ENCODE measurements around the gene LDB2.

Gene LDB2

GRCh38 chr4:16909281-16909680, 10.8 kb upstream of the LDB2 start:
- FAIRE-seq (no peak), DNase-seq (ENCODE audit: insufficient read length) (no peak)
- TF ChIP-seq POLR2A (IDR thresholded peaks at IDR 0.05; ENCODE audit: low read depth, low read length) (no peak), POLR2AphosphoS5 (IDR thresholded peaks at IDR 0.05; ENCODE audit: low read depth, low read length) (no peak), TAF1 (IDR thresholded peaks at IDR 0.05; ENCODE audit: borderline replicate concordance, low read depth, low read length) (no peak)

DNA sequence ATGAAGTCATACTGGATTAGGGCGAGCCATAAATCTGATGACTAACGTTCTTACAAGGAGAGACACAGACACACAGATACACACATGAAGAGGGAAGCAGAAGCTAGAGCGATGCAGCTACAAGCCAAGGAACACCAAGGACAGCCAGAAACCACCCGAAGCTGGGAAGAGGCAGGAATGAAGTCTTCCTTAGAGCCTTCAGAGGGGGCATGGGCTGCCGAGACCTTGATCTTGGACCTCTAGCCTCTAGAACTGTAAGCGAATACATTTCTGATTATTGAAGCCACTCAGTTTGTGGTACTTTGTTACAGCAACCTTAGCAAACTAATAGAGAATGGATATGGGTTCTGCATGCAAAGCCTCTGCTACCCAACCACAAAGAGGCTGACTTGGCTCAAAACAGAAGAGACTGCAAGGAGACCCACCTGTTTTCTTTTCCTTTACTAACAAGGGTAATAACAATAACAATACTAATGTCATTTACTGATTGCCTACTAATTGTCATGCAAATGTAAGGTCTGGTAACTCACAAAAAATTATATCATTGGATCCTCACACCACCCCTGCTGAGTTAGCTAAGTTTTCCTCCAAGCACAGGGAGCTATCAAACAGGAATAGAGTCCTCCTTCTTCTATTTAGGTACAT, 10.1 kb upstream of the LDB2 start:
- no peak for FAIRE-seq
- TF ChIP-seq POLR2A (IDR thresholded peaks at IDR 0.05; ENCODE audit: low read depth, low read length) (no peak), TAF1 (IDR thresholded peaks at IDR 0.05; ENCODE audit: borderline replicate concordance, low read depth, low read length) (no peak), POLR2AphosphoS5 (IDR thresholded peaks at IDR 0.05; ENCODE audit: low read depth, low read length) (no peak)
- DNase-seq (ENCODE audit: insufficient read length) = no peak

- TF ChIP-seq POLR2AphosphoS5 (IDR thresholded peaks at IDR 0.05; ENCODE audit: low read depth, low read length) (no peak), POLR2A (IDR thresholded peaks at IDR 0.05; ENCODE audit: low read depth, low read length) (no peak), TAF1 (IDR thresholded peaks at IDR 0.05; ENCODE audit: borderline replicate concordance, low read depth, low read length) (no peak)
- FAIRE-seq (no peak), DNase-seq (ENCODE audit: insufficient read length) (no peak)
These were observed 1.9 kb upstream of the LDB2 start for GRCh38 chr4:16900325-16900724.

DNA sequence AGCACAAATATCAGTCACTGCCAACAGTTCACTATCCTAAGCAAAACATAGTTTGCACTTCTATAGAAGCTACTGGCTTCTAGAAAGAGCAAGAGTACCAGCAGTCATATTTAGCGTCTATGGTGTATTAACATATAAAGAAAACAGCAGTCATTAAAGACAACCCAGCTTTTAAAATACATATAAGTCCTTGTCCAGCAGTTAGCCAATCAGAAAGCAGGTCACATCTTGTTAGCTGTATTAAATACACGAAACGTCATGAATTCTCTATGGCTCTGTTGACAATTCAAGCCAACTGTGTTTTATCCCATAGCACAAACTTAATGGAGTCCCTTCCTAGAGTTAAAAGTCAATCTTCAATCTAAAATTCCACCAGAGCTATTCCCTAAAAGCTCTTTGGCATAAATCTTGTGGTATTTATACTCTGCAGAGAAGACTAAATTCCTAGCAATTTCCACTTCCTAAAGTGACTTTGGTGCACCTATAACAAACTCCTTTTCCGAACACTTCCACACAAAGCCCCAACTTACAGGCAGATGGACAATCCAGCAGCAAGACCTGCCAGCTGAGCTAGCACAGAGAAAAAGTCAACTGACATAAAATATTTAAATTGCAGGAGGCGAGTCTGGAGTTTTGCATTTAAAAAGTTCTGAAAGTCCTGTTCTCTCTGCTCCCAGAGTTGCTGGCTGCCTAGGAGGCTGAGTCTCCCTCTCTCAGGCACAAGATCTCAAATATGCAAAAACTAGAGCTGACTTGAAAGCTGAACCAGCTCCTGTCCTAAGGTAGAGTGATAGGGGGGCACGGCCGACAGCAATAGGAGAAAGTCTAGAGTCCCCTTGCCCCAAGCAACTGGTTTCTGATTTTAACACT, 1.3 kb downstream of the LDB2 start:
- no peak for TF ChIP-seq POLR2A (IDR thresholded peaks at IDR 0.05; ENCODE audit: low read depth, low read length)
- TF ChIP-seq POLR2AphosphoS5 (IDR thresholded peaks at IDR 0.05; ENCODE audit: low read depth, low read length) = no peak
- TF ChIP-seq TAF1 (IDR thresholded peaks at IDR 0.05; ENCODE audit: borderline replicate concordance, low read depth, low read length) = no peak
- DNase-seq (ENCODE audit: insufficient read length) (no peak), FAIRE-seq (no peak)

DNA sequence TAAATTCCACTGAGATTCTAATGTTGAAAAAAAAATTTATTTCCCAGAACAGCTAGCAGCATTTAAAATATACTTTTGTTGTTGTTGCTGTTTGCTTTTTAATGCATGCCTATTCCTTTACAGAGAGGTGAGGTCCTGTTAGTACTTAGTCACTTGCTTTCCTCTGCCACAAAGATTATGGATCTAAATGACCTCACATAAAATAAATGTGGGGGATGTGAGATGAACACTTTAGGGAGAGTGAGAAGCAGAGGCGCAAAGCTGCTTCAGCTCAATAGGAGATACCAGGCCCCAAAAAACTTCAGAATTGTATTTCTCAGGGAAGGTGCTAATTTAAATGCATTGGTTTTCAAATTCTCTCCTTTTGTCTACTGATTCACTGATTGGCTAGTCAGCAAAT, 4.0 kb downstream of the LDB2 start:
- no peak for DNase-seq (ENCODE audit: insufficient read length)
- TF ChIP-seq POLR2AphosphoS5 (IDR thresholded peaks at IDR 0.05; ENCODE audit: low read depth, low read length) (no peak), TAF1 (IDR thresholded peaks at IDR 0.05; ENCODE audit: borderline replicate concordance, low read depth, low read length) (no peak), POLR2A (IDR thresholded peaks at IDR 0.05; ENCODE audit: low read depth, low read length) (no peak)
- FAIRE-seq = no peak

GRCh38 chr4:16893141-16893651, 5.2 kb downstream of the LDB2 start:
- FAIRE-seq (no peak), DNase-seq (ENCODE audit: insufficient read length) (no peak)
- no peak for TF ChIP-seq TAF1 (IDR thresholded peaks at IDR 0.05; ENCODE audit: borderline replicate concordance, low read depth, low read length)
- no peak for TF ChIP-seq POLR2AphosphoS5 (IDR thresholded peaks at IDR 0.05; ENCODE audit: low read depth, low read length)
- no peak for TF ChIP-seq POLR2A (IDR thresholded peaks at IDR 0.05; ENCODE audit: low read depth, low read length)

GRCh38 chr4:16890651-16891050, 7.8 kb downstream of the LDB2 start:
- FAIRE-seq = no peak
- DNase-seq (ENCODE audit: insufficient read length) = no peak
- TF ChIP-seq POLR2A (IDR thresholded peaks at IDR 0.05; ENCODE audit: low read depth, low read length) = no peak
- TF ChIP-seq TAF1 (IDR thresholded peaks at IDR 0.05; ENCODE audit: borderline replicate concordance, low read depth, low read length) = no peak
- no peak for TF ChIP-seq POLR2AphosphoS5 (IDR thresholded peaks at IDR 0.05; ENCODE audit: low read depth, low read length)

GRCh38 chr4:16889945-16890344, 8.5 kb downstream of the LDB2 start:
- TF ChIP-seq POLR2AphosphoS5 (IDR thresholded peaks at IDR 0.05; ENCODE audit: low read depth, low read length) (no peak), TAF1 (IDR thresholded peaks at IDR 0.05; ENCODE audit: borderline replicate concordance, low read depth, low read length) (no peak), POLR2A (IDR thresholded peaks at IDR 0.05; ENCODE audit: low read depth, low read length) (no peak)

GRCh38 chr4:16887887-16888286, 10.6 kb downstream of the LDB2 start:
- DNase-seq (ENCODE audit: insufficient read length) (no peak), FAIRE-seq (no peak)
- TF ChIP-seq POLR2A (IDR thresholded peaks at IDR 0.05; ENCODE audit: low read depth, low read length) = no peak
- TF ChIP-seq POLR2AphosphoS5 (IDR thresholded peaks at IDR 0.05; ENCODE audit: low read depth, low read length) = no peak
- no peak for TF ChIP-seq TAF1 (IDR thresholded peaks at IDR 0.05; ENCODE audit: borderline replicate concordance, low read depth, low read length)

More at GRCh38 chr4:16889945-16890344, 8.5 kb downstream of the LDB2 start:
- DNase-seq (ENCODE audit: insufficient read length) (no peak), FAIRE-seq (no peak)

DNA sequence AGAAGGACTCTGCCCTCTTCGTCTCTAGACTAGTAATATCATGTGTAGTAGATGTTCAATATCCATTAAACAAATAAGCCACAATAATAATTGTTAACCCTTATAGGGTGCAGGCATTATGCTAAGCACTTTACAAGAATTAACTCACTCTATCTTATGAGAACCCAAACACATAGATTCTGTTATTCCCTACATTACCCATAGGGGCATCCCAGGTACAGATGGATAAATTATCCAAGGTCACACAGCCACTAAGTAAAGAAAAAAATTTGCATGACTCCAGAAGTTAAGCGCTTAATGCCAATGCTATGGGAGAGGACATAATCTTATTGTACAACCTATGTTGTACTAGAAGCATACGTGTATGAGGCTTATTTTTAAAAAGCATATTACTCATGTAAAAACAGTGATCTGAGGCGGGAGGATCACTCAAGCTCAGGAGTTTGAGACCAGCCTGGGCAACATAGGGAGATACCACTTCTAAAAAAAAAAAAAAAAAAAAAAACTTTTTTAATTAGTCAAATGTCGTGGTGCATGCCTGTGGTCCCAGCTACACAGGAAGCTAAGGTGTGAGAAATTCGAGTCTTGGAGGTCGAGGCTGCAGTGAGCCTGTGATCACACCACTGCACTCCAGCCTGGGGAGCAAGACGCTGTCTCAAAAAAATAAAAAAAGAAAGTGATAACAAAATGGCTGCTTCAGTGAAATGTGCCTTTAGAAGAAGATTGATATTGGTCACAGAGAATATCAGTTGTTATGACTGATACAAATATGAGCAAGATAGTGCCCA, 13.6 kb downstream of the LDB2 start:
- FAIRE-seq = no peak
- DNase-seq (ENCODE audit: insufficient read length) = no peak
- TF ChIP-seq POLR2AphosphoS5 (IDR thresholded peaks at IDR 0.05; ENCODE audit: low read depth, low read length) = no peak

- FAIRE-seq (no peak), DNase-seq (ENCODE audit: insufficient read length) (no peak)
- TF ChIP-seq TAF1 (IDR thresholded peaks at IDR 0.05; ENCODE audit: borderline replicate concordance, low read depth, low read length) (no peak), POLR2A (IDR thresholded peaks at IDR 0.05; ENCODE audit: low read depth, low read length) (no peak), POLR2AphosphoS5 (IDR thresholded peaks at IDR 0.05; ENCODE audit: low read depth, low read length) (no peak)
These were observed 14.6 kb downstream of the LDB2 start for GRCh38 chr4:16883806-16884205.
